HepG2 (cell line): ENCODE results near the gene KIF3C. TPM values are rescaled to one million over a fixed set of nuclear protein-coding genes. Genes with fewer than 3 reads are reported as not detected.
A peak's percentile ranks its signal among the peaks of the same experiment; 100 is the strongest.

ENCODE experiments used
- ATAC-seq: fragments of 200-7000 bp; cut with Tn5 transposase; 3 replicates; pipeline ENCODE4 v1.9.1; 2020; ENCODE audit warnings: mild to moderate bottlenecking, moderate library complexity
- Bru-seq: library from RNA; stranded (reverse); fragments of 400-500 nt; gene quantifications from one replicate; lab custom pipeline; 2021; lab: Mats Ljungman, UMichigan
- BruChase-seq, 2 experiments: library from RNA; stranded (reverse); fragments of 400-500 nt; gene quantifications; one replicate each; lab custom pipeline; 2021; lab: Mats Ljungman, UMichigan
- BruUV-seq: library from RNA; stranded (reverse); fragments of 400-500 nt; replicated peaks from 2 replicates; lab custom pipeline; 2021; lab: Mats Ljungman, UMichigan
- CTCF ChIA-PET: fragments of 300-600 bp; formaldehyde crosslinking; extraction: SDS; loops from one replicate; lab custom pipeline; 2021; ENCODE audit warnings: low total read pairs, inconsistent platforms, low intra/inter-chr PET ratio; lab: Yijun Ruan, JAX
- POLR2A ChIA-PET: fragments of 350-600 bp; sonication (Branson Sonifier 250); formaldehyde crosslinking; loops from one replicate; lab custom pipeline; 2020; ENCODE audit warnings: antibody characterized with exemption, inconsistent platforms; lab: Yijun Ruan, JAX
- DNase-seq: peaks from one replicate; pipeline ENCODE4 v3.0.0-alpha.2; 2015; ENCODE audit warnings: low spot score
- FAIRE-seq: peaks from 3 replicates; lab custom pipeline; 2011; peaks lifted over from hg19 to GRCh38; lab: Jason Lieb, UNC
- H2AFZ ChIP-seq: one replicate; pipeline ENCODE4 v1.6.1; 2011; ENCODE audit warnings: low read length, inconsistent platforms
- H3K27ac ChIP-seq: fragments of 300-600 bp; 3 replicates; pipeline ENCODE4 v1.8.0; 2011; ENCODE audit warnings: mixed run types, mild to moderate bottlenecking, mixed read lengths, low read length, inconsistent platforms; ENCODE audit not compliant: insufficient read depth; ENCODE audit errors: extremely low read length
- H3K27me3 ChIP-seq, 2 experiments: fragments of 200-600 bp in 1 of 2; 2 replicates in 1 of 2; 3 replicates in 1 of 2; pipeline versions ENCODE4 v1.6.0 to v1.8.0; 2011; ENCODE audit warnings: low read length in 2 of 2, mild to moderate bottlenecking in 2 of 2, moderate library complexity in 2 of 2, inconsistent platforms in 1 of 2; ENCODE audit not compliant: insufficient read depth in 2 of 2, control insufficient read depth in 1 of 2
- H3K36me3 ChIP-seq, 2 experiments: fragments of 200-600 bp in 1 of 2; replicated peaks in 1 of 2; 2 replicates in 1 of 2; 3 replicates in 1 of 2; pipeline versions ENCODE4 v1.5.1 to v1.8.0; 2011; ENCODE audit warnings: low read length in 2 of 2, inconsistent platforms in 1 of 2; ENCODE audit not compliant: insufficient read depth in 2 of 2, control insufficient read depth in 1 of 2
- H3K4me1 ChIP-seq: 2 replicates; pipeline ENCODE4 v1.5.1; 2012; ENCODE audit warnings: low read length, inconsistent platforms; ENCODE audit not compliant: insufficient read depth
- H3K4me2 ChIP-seq: 2 replicates; pipeline ENCODE4 v1.6.0; 2011; ENCODE audit warnings: low read depth, low read length, inconsistent platforms
- H3K4me3 ChIP-seq, 3 experiments: fragments of 200-600 bp in 1 of 3; sonication (generic), shearing (Covaris generic) in 1 of 3; replicated peaks in 1 of 3; 2 replicates each; pipeline ENCODE4 v1.5.1; 2011 to 2016; ENCODE audit warnings: low read length in 3 of 3, inconsistent platforms in 2 of 3, low read depth in 2 of 3, mild to moderate bottlenecking in 2 of 3, control low read depth in 1 of 3, mixed read lengths in 1 of 3; ENCODE audit not compliant: insufficient read depth in 1 of 3
- H3K79me2 ChIP-seq: one replicate; pipeline ENCODE4 v1.6.1; 2011; ENCODE audit warnings: low read length, inconsistent platforms; ENCODE audit not compliant: insufficient read depth
- H3K9ac ChIP-seq: 2 replicates; pipeline ENCODE4 v1.6.0; 2011; ENCODE audit warnings: mild to moderate bottlenecking, low read depth, low read length, inconsistent platforms; ENCODE audit not compliant: insufficient read depth
- H3K9me3 ChIP-seq: 2 replicates; pipeline ENCODE4 v1.5.1; 2012; ENCODE audit warnings: mild to moderate bottlenecking, low read length
- H4K20me1 ChIP-seq: 2 replicates; pipeline ENCODE4 v1.6.0; 2011; ENCODE audit warnings: inconsistent platforms, mild to moderate bottlenecking, low read length, moderate library complexity; ENCODE audit not compliant: insufficient read depth
- ATAD3A ChIP-seq: sonication (generic); formaldehyde crosslinking; IDR thresholded peaks from 2 replicates; pipeline ENCODE4 v1.4.0; 2020; ENCODE audit warnings: missing genetic modification reagents
- CREB1 ChIP-seq, 2 experiments: fragments of 450-650 bp in 1 of 2; IDR thresholded peaks; 2 replicates each; pipeline ENCODE4 v1.6.1; 2016 to 2017; ENCODE audit warnings: control low read depth in 1 of 2, mild to moderate bottlenecking in 1 of 2, missing compliant biosample characterization in 1 of 2, missing genetic modification characterization in 1 of 2
- SRSF9 ChIP-seq: fragments of 200-400 bp; formaldehyde crosslinking; IDR thresholded peaks from 2 replicates; pipeline ENCODE4 v1.6.1; 2018; ENCODE audit warnings: borderline replicate concordance, mild to moderate bottlenecking, low read depth, low read length; ENCODE audit not compliant: insufficient read depth, poor library complexity, severe bottlenecking
- STAT6 ChIP-seq: sonication (generic); formaldehyde crosslinking; IDR thresholded peaks from 2 replicates; pipeline ENCODE4 v1.4.0; 2020; ENCODE audit warnings: missing genetic modification reagents, mild to moderate bottlenecking, borderline replicate concordance
- TEF ChIP-seq: sonication (generic); formaldehyde crosslinking; IDR thresholded peaks from 2 replicates; pipeline ENCODE4 v1.5.0; 2020; ENCODE audit warnings: missing genetic modification reagents
- THRA ChIP-seq: sonication (generic); formaldehyde crosslinking; IDR thresholded peaks from 2 replicates; pipeline ENCODE4 v1.4.0; 2020; ENCODE audit warnings: missing genetic modification reagents, borderline replicate concordance
- ZBTB39 ChIP-seq: sonication (generic); formaldehyde crosslinking; IDR thresholded peaks from 2 replicates; pipeline ENCODE4 v1.5.0; 2020; ENCODE audit warnings: missing genetic modification reagents
- ZNF7 ChIP-seq: IDR thresholded peaks from 2 replicates; pipeline ENCODE4 v1.6.1; 2016; ENCODE audit warnings: missing biosample characterization, missing genetic modification reagents
- WGBS: methylation state at CpG from one replicate; pipeline ENCODE4 v1.1.6; 2017; ENCODE audit warnings: low lambda C conversion rate; 5-methylcytosine and 5-hydroxymethylcytosine counted together
- in situ Hi-C: cut with HindIII; loops from 2 replicates; pipeline ENCODE4 v1.10.0; 2017; ENCODE audit warnings: low pct_unique_long_range_greater_than_20kb; ENCODE audit not compliant: extremely low pct_ligation_motif_present
- intact Hi-C: fragments of 100-400 bp; cut with micrococcal nuclease; formaldehyde crosslinking; loops from one replicate; pipeline ENCODE4 v1.10.0; 2022; ENCODE audit not compliant: unreplicated experiment
- long read RNA-seq, 2 experiments: library from RNA in 1 of 2; library from polyadenylated mRNA in 1 of 2; stranded (forward) in 1 of 2; unstranded in 1 of 2; transcript quantifications; one replicate each; pipeline ENCODE4 v2.0.0, GENCODE V29; 2019 to 2022
- polyA minus RNA-seq, 3 experiments: library from RNA; depleted of rRNA, polyadenylated mRNA; stranded (reverse); fragments of >200 nt; gene quantifications; 2 replicates each; pipeline ENCODE4 v1.2.3, GENCODE V29; 2011; ENCODE audit warnings: low replicate concordance in 1 of 3
- polyA plus RNA-seq, 8 experiments: library from polyadenylated mRNA; depleted of rRNA in 3 of 8; stranded (reverse) in 7 of 8; unstranded in 1 of 8; fragments of >200 nt; fragmentation: Illumina TruSeq in 4 of 8; extraction: Trizol in 4 of 8; gene quantifications; 2 replicates each; pipeline versions ENCODE4 v1.2.1 to v1.2.3, GENCODE V29; 2011 to 2016; ENCODE audit warnings: low read depth in 4 of 8, missing spikeins in 1 of 8, mixed read lengths in 1 of 8; ENCODE audit not compliant: insufficient read depth in 1 of 8
- total RNA-seq, 5 experiments: library from RNA; depleted of rRNA; stranded (reverse); fragments of >200 nt; fragmentation: Illumina TruSeq; extraction: Trizol; gene quantifications; 2 replicates each; pipeline ENCODE4 v1.2.3, GENCODE V29; 2016; ENCODE audit warnings: low read depth in 1 of 5

Gene KIF3C
- total RNA-seq (2016; rRNA removed; fragmentation: Illumina TruSeq; extraction: Trizol) = 3.4 and 3.6 TPM in 2 replicates
- 2.6 and 3.1 TPM in 2 replicates for total RNA-seq (2016; cell fraction: cytosol; rRNA removed; fragmentation: Illumina TruSeq; extraction: Trizol; ENCODE audit: low read depth)
- 3.3 and 4.2 TPM in 2 replicates for total RNA-seq (2016; cell fraction: insoluble cytoplasmic fraction; rRNA removed; fragmentation: Illumina TruSeq; extraction: Trizol)
- 6.0 and 7.0 TPM in 2 replicates for total RNA-seq (2016; cell fraction: membrane; rRNA removed; fragmentation: Illumina TruSeq; extraction: Trizol)
- total RNA-seq (2016; cell fraction: nucleus; rRNA removed; fragmentation: Illumina TruSeq; extraction: Trizol) = 3.7 TPM in 2 replicates
- polyA plus RNA-seq (2011; rRNA removed) = 4.8 and 4.9 TPM in 2 replicates
- polyA plus RNA-seq (2011; cell fraction: cytosol; rRNA removed) = 3.8 and 4.0 TPM in 2 replicates
- polyA plus RNA-seq (2011; cell fraction: nucleus; rRNA removed) = 3.6 and 4.6 TPM in 2 replicates
- polyA plus RNA-seq (2012) = 7.3 and 11.4 TPM in 2 replicates
- polyA plus RNA-seq (2016; cell fraction: cytosol; fragmentation: Illumina TruSeq; extraction: Trizol; ENCODE audit: low read depth) = 2.1 and 2.7 TPM in 2 replicates
- 3.7 and 4.9 TPM in 2 replicates for polyA plus RNA-seq (2016; cell fraction: insoluble cytoplasmic fraction; fragmentation: Illumina TruSeq; extraction: Trizol; ENCODE audit: low read depth)
- 6.1 and 6.3 TPM in 2 replicates for polyA plus RNA-seq (2016; cell fraction: membrane; fragmentation: Illumina TruSeq; extraction: Trizol; ENCODE audit: low read depth)
- 4.6 and 4.7 TPM in 2 replicates for polyA plus RNA-seq (2016; cell fraction: nucleus; fragmentation: Illumina TruSeq; extraction: Trizol; ENCODE audit: insufficient read depth, low read depth)
- polyA minus RNA-seq (2011; rRNA and poly(A)+ RNA removed; ENCODE audit: low replicate concordance) = 2.6 and 8.0 TPM in 2 replicates
- polyA minus RNA-seq (2011; cell fraction: cytosol; rRNA and poly(A)+ RNA removed) = 3.7 and 5.7 TPM in 2 replicates
- 5.5 and 7.8 TPM in 2 replicates for polyA minus RNA-seq (2011; cell fraction: nucleus; rRNA and poly(A)+ RNA removed)
- Bru-seq, nascent RNA = percentile 43 among the genes with signal in this experiment
- BruChase-seq, experiment 1, labeled RNA remaining after a 6-hour chase = percentile 54 among the genes with signal in this experiment
- percentile 47 among the genes with signal in this experiment for BruChase-seq, experiment 2, labeled RNA remaining after a 2-hour chase
- long read RNA-seq, experiment 1, full-length matches to known transcripts = 1 of 2 reads
- long read RNA-seq, experiment 1, partial matches to known transcripts = 1 of 2 reads
- long read RNA-seq, experiment 1, other reads (novel, unspliced or antisense) = 0 of 2 reads
- long read RNA-seq, experiment 2, full-length matches to known transcripts = 10 of 29 reads
- long read RNA-seq, experiment 2, partial matches to known transcripts = 5 of 29 reads
- long read RNA-seq, experiment 2, other reads (novel, unspliced or antisense) = 14 of 29 reads

GRCh38 chr2:25982273-25982967 lies at the start of gene KIF3C:
TSS of gene KIF3C (minus strand) at chr2:25982497. CDS start at chr2:25981917, 580 bp downstream.
- Histone ChIP-seq H3K4me3 (peak within 1 kb of the TSS; percentile 80 to 90 (median 86)), H3K79me2 (no peaks in the 10 kb centered on the region), H3K27me3 (no peaks in the 10 kb centered on the region), H3K4me2 (peak within 1 kb of the TSS; percentile 90), H3K9ac (peak within 1 kb of the TSS; percentile 61), H4K20me1 (no peaks in the 10 kb centered on the region), H3K4me1 (peaks cover 49% of the 10 kb centered on the region), H3K9me3 (no peaks in the 10 kb centered on the region), H3K36me3 (no peaks in the 10 kb centered on the region), H3K27ac (no peak within 1 kb of the TSS), H2AFZ (peak within 1 kb of the TSS; percentile 15)
- BruUV-seq = no TSS peak
- ATAC-seq = peak; percentile 86
- no peak for FAIRE-seq
- ChIA-PET POLR2A (interaction anchor here (0.9 to 2.4 kb wide), 5 partner anchors 27 to 363 kb away, joined by 3 to 7 read pairs (median 5); partner anchors contain the start of genes ASXL2, HADHA and RAB10), CTCF (no interaction called here)
- peak; percentile 66 for DNase-seq
- WGBS = 2% methylated on average over 22 of the region's 58 CpGs
- intact Hi-C loops = loop anchor here (2.0 kb wide), 1 partner anchor 32 kb away; no protein-coding TSS in a partner anchor
- in situ Hi-C loops = loop anchor here (5.0 to 25.0 kb wide), 2 partner anchors 165 to 355 kb away; partner anchors contain the start of genes ADGRF3 and SELENOI
- TF ChIP-seq TEF (CRISPR knock-in tag) = no peak
- TF ChIP-seq ZNF7 (CRISPR knock-in tag) = no peak
- no peak for TF ChIP-seq SRSF9
- no peak for TF ChIP-seq ZBTB39 (CRISPR knock-in tag)
- TF ChIP-seq STAT6 (CRISPR knock-in tag) = no peak
- no peak for TF ChIP-seq CREB1 (IDR thresholded peaks at IDR 0.05)
- no peak; the same call in 1 of the 2 replicates for TF ChIP-seq CREB1 (CRISPR knock-in tag; IDR thresholded peaks at IDR 0.05)
- no peak; the same call in 1 of the 2 replicates for TF ChIP-seq THRA (CRISPR knock-in tag)
- TF ChIP-seq ATAD3A = 0 out of 2 replicates have a peak, but pooled peaks have one; percentile 42
